SU-DHL-6 (cell line): ENCODE data around the gene RECK.

Experiments
- CTCF ChIP-seq: fragments of 200-600 bp; sonication (generic); IDR thresholded peaks from one replicate; pipeline ENCODE4 v1.5.1; 2017; ENCODE audit warnings: antibody characterized with exemption, mild to moderate bottlenecking, low read length, moderate library complexity; ENCODE audit not compliant: insufficient read depth, poor library complexity, severe bottlenecking
- EZH2phosphoT487 ChIP-seq: fragments of 200-600 bp; sonication (generic), shearing (Covaris generic); conservative IDR thresholded peaks from 2 replicates; pipeline ENCODE4 v1.6.1; 2018; ENCODE audit warnings: mild to moderate bottlenecking, antibody characterized with exemption, low read length, moderate library complexity, mixed read lengths

- no peak for TF ChIP-seq CTCF
- TF ChIP-seq EZH2phosphoT487 = no peak
These were observed 18.6 kb upstream of the RECK start for GRCh38 chr9:36018129-36018528.
